Karpas-422 (cell line): Measurements from ENCODE around the gene SF3A1. TPM values are rescaled to one million over a fixed set of nuclear protein-coding genes. Genes with fewer than 3 reads are reported as not detected.

ENCODE experiments used
- DNase-seq: peaks from one replicate; pipeline ENCODE4 v3.0.0-alpha.2; 2015
- H2AFZ ChIP-seq: fragments of 200-600 bp; sonication (generic); 2 replicates; pipeline ENCODE4 v1.6.1; 2014; ENCODE audit warnings: antibody characterized with exemption, low read length, mixed read lengths
- H3K27ac ChIP-seq: fragments of 200-600 bp; sonication (generic); 2 replicates; pipeline ENCODE4 v1.5.1; 2014; ENCODE audit warnings: mild to moderate bottlenecking, low read length, moderate library complexity
- H3K27me3 ChIP-seq: fragments of 200-600 bp; sonication (generic); 2 replicates; pipeline ENCODE4 v1.6.1; 2014; ENCODE audit warnings: low read length, mixed read lengths
- H3K36me3 ChIP-seq: fragments of 200-600 bp; sonication (generic); 2 replicates; pipeline ENCODE4 v1.6.1; 2014; ENCODE audit warnings: low read length, mixed read lengths; ENCODE audit not compliant: insufficient read depth
- H3K4me1 ChIP-seq: fragments of 200-600 bp; sonication (generic); 2 replicates; pipeline ENCODE4 v1.6.1; 2014; ENCODE audit warnings: mild to moderate bottlenecking, low read length, mixed read lengths
- H3K4me2 ChIP-seq: fragments of 200-600 bp; sonication (generic); 2 replicates; pipeline ENCODE4 v1.6.1; 2014; ENCODE audit warnings: low read length, low read depth, mild to moderate bottlenecking; ENCODE audit not compliant: poor library complexity, severe bottlenecking
- H3K4me3 ChIP-seq: fragments of 200-600 bp; sonication (generic); 2 replicates; pipeline ENCODE4 v1.5.1; 2014; ENCODE audit warnings: mild to moderate bottlenecking, antibody characterized with exemption, low read length, mixed read lengths
- H3K79me2 ChIP-seq: fragments of 200-600 bp; sonication (generic); 2 replicates; pipeline ENCODE4 v1.6.1; 2014; ENCODE audit warnings: mild to moderate bottlenecking, low read length, mixed read lengths
- H3K9ac ChIP-seq: fragments of 200-600 bp; sonication (generic); 2 replicates; pipeline ENCODE4 v1.6.0; 2014; ENCODE audit warnings: low read length
- H3K9me2 ChIP-seq: fragments of 200-600 bp; sonication (generic), shearing (Covaris generic); replicated peaks from 2 replicates; pipeline ENCODE4 v1.6.0; 2014; ENCODE audit warnings: mild to moderate bottlenecking, low read length, moderate library complexity; ENCODE audit not compliant: insufficient read depth
- H3K9me3 ChIP-seq: fragments of 300-700, 200-600 bp; sonication (generic); 2 replicates; pipeline ENCODE4 v1.6.1; 2014; ENCODE audit warnings: low read length, mixed read lengths
- H4K20me1 ChIP-seq: fragments of 200-600 bp; sonication (generic); 2 replicates; pipeline ENCODE4 v1.6.1; 2014; ENCODE audit warnings: mild to moderate bottlenecking, antibody characterized with exemption, low read length, low read depth; ENCODE audit not compliant: insufficient read depth
- total RNA-seq: library from RNA; depleted of rRNA; stranded (reverse); fragments of >200 nt; shearing (Covaris generic); gene quantifications from 2 replicates; pipeline ENCODE4 v1.2.3, GENCODE V29; 2014; ENCODE audit warnings: low replicate concordance

SF3A1 gene
- total RNA-seq, 1 experiment from 2014 or later = 111 TPM

DNA sequence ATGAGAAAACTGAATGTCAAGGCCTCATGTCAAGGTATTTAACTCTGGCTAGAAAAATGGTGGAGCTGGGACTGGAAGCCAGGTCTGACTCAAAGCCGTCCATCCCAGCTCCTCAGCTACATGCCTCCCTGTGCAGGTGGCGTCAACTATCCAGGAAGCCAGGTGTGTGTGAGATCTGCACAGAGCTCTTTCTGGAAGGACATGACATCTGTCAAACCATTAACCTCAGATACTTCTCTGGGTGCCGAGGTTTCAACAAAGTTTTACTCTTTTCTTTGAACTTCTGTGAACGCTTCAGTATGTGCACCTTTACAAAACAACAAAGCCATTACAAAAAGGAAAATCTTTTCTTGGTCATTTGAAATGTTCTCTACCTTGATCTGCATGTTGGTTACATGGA, 60.4 kb downstream of the SF3A1 start:
- no peak for DNase-seq
- H3K27me3 ChIP-seq = no peaks in the 10 kb centered on the region
- no peaks in the 10 kb centered on the region for H3K79me2 ChIP-seq
- no peak overlapping the region for H3K9ac ChIP-seq
- no peaks in the 10 kb centered on the region for H4K20me1 ChIP-seq
- no peak overlapping the region for H2AFZ ChIP-seq
- H3K4me3 ChIP-seq = no peak overlapping the region
- no peak overlapping the region for H3K4me2 ChIP-seq
- H3K36me3 ChIP-seq = no peaks in the 10 kb centered on the region
- H3K27ac ChIP-seq = no peak overlapping the region
- peaks cover 16% of the 10 kb centered on the region for H3K4me1 ChIP-seq
- H3K9me2 ChIP-seq = no peaks in the 10 kb centered on the region
- no peaks in the 10 kb centered on the region for H3K9me3 ChIP-seq

DNA sequence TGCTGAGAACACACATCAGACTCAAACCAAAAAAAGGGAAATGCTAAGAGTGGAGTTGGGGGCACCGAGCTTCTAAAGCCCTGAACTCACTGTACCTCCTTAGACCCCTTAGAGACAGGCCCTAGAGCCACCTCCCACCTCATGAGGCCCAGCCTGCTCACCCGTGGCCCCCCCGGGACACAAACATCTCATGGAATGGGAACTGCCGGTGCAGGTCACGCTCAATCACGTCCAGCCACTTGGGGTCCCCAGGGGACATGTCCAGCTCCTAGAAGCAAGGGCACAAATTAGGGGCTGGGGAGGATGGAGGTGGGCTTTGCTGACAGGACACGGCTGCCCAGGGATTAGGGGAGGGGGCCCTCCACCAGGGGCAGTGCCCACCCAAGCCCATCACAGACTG, 61.1 kb downstream of the SF3A1 start:
- Histone ChIP-seq H3K79me2 (no peaks in the 10 kb centered on the region), H3K27ac (no peak overlapping the region), H3K27me3 (no peaks in the 10 kb centered on the region), H3K9ac (no peak overlapping the region), H3K9me3 (no peaks in the 10 kb centered on the region), H4K20me1 (no peaks in the 10 kb centered on the region), H2AFZ (no peak overlapping the region), H3K36me3 (no peaks in the 10 kb centered on the region), H3K4me1 (peaks cover 24% of the 10 kb centered on the region), H3K4me2 (no peak overlapping the region), H3K9me2 (no peaks in the 10 kb centered on the region), H3K4me3 (no peak overlapping the region)
- DNase-seq = no peak

DNA sequence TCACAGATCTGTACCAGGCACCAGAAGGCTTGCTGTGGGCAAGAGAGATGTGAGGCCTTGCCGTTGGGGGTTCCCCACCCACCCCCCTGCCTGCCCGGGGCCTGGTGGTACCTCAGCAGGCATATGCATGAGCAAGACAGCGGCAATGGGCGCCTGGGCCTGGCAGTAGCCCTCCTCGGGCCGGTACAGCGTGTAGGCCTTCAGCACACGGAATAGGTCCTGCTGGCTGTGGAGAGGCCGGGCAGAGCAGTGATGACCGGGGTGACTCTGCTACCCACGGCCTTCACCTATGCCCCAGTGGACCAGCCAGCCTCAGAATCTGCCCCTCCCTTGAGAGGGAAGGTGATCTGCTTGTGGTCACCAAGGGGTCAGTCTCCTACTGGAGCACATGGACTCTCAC, 61.9 kb downstream of the SF3A1 start:
- Histone ChIP-seq H4K20me1 (no peaks in the 10 kb centered on the region), H3K9ac (no peak overlapping the region), H3K36me3 (no peaks in the 10 kb centered on the region), H3K4me2 (no peak overlapping the region), H3K27me3 (no peaks in the 10 kb centered on the region), H2AFZ (no peak overlapping the region), H3K79me2 (no peaks in the 10 kb centered on the region), H3K9me2 (no peaks in the 10 kb centered on the region), H3K9me3 (no peaks in the 10 kb centered on the region), H3K27ac (no peak overlapping the region), H3K4me1 (peaks cover 31% of the 10 kb centered on the region), H3K4me3 (no peak overlapping the region)
- DNase-seq = no peak

DNA sequence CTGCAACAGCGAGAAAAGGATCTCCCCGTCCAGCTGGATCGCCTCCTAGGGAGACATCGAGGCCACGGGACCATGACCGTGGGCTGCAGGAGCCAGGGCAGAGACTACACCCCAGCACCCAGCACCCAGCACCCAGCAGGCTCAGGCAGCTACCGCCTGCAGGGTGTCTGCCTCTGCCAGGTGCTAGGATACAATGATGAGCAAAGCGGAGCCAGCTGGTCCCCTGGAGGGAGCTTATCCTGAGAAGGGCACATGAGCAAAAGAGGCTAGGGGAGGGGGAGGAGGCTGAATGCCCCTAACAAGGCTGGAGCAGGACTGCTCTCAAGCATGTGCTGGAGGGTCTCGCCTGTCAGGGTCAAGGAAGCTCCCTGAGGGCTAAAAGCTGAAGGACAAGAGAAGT, 62.6 kb downstream of the SF3A1 start:
- Histone ChIP-seq H3K9me3 (no peaks in the 10 kb centered on the region), H2AFZ (no peak overlapping the region), H3K27me3 (no peaks in the 10 kb centered on the region), H3K79me2 (no peaks in the 10 kb centered on the region), H3K4me2 (no peak overlapping the region), H3K9ac (no peak overlapping the region), H3K4me3 (no peak overlapping the region), H3K27ac (no peak overlapping the region), H3K36me3 (no peaks in the 10 kb centered on the region), H3K9me2 (no peaks in the 10 kb centered on the region), H3K4me1 (peaks cover 34% of the 10 kb centered on the region), H4K20me1 (no peaks in the 10 kb centered on the region)
- no peak for DNase-seq

- Histone ChIP-seq H3K9ac (no peak overlapping the region), H3K27me3 (no peaks in the 10 kb centered on the region), H3K36me3 (no peaks in the 10 kb centered on the region), H4K20me1 (no peaks in the 10 kb centered on the region), H3K9me2 (no peaks in the 10 kb centered on the region), H3K9me3 (no peaks in the 10 kb centered on the region), H3K4me1 (peaks cover 43% of the 10 kb centered on the region), H3K4me3 (no peak overlapping the region), H3K4me2 (no peak overlapping the region), H3K79me2 (no peaks in the 10 kb centered on the region), H2AFZ (no peak overlapping the region), H3K27ac (no peak overlapping the region)
- DNase-seq = no peak
Measured at GRCh38 chr22:30293026-30293425, 63.7 kb downstream of the SF3A1 start.

DNA sequence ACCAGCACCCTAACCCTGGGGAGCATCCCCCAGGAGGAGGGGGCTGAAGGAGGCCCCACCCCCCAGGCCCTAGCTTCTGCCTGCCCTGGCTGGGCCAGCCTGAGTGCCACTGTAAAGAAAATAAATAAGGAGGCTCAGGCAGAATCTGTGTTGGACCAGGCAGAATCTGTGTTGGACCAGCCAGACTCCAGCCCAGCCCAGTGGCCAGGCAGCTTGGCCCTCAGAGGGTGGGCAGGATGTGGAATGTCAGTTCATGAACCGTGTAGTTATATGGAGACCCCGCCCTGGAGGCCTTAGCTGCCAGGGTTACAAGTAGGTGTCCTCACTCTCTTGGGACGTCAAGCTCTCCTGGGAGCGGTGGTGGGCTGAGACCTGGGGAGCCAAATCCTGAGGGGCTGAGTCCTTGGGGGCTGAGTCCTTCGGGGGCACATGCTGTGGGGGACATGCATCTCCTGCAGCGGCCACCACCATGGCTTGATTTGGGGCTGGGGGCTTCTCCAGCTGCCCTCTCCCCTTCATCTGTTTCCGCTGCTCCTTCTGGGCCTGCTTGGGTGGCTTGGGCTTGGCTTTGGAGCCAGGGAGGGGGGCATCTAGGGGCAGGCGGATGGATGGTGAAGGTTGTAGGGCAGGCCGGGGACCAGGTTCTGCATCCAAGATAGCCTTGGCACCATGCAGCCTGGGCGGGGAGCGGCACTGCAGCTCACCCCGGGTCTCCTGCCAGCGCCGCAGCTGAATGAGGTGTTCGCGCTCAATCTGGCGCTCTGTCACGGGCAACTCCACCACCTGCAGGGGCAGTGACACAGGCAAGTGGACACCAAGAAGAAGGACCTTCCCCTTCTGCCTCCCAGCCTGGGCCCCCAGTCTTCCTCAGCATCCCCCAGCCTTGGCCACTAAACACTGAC, 64.4 kb downstream of the SF3A1 start:
- Histone ChIP-seq H4K20me1 (peaks cover 3% of the 10 kb centered on the region; the same call in 1 of the 2 replicates), H3K79me2 (no peaks in the 10 kb centered on the region), H3K36me3 (no peaks in the 10 kb centered on the region), H3K4me3 (no peak overlapping the region), H3K27me3 (no peaks in the 10 kb centered on the region), H3K4me1 (peaks cover 45% of the 10 kb centered on the region), H3K27ac (peak overlapping the region; percentile 92), H3K9me3 (no peaks in the 10 kb centered on the region), H2AFZ (no peak overlapping the region), H3K9me2 (no peaks in the 10 kb centered on the region), H3K9ac (0 out of 2 replicates have a peak overlapping the region, but pooled peaks have one; percentile 18), H3K4me2 (no peak overlapping the region)
- no peak for DNase-seq

DNA sequence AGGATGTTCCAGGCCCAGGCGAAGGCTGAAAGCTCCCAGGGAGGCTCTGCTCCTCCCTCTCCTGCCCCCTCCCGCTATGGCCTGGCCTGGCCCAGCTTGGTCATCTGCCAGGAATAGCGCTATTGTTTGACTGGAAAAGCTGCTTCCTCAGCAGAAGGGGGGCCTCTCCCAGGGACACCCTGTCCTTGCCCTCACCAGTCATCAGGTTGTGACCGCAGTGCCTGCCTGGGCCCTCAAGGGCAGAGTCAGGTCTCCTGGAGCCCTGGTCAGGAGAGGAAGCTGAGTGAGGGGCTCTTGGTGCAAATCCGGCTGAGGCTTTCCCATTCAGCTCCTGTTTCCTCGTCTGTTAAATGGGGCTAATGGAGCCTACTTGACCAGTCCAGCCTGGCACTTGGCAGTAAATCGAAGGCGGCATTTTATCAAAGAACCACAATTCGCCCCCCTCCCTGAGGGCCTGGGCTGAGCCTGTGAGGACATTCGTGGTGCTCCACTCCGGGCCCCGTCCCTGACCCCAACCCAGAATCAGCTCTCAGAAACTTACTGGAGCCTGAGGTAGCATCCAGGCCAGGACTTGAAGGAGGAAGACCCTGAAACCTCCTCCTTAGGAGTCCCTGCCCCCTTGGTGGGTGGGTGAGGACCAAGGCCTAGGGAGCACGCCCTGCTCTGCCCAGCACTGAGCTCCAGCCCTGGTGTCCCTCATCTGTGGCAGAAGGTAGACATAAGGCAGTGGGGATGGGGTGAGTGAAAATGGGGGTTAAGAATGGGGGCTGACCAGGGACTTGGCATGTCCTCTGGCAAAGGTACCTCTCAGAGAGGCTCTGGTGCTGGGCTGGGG, 65.4 kb downstream of the SF3A1 start:
- Histone ChIP-seq H3K9me3 (no peaks in the 10 kb centered on the region), H3K36me3 (no peaks in the 10 kb centered on the region), H3K27ac (peak overlapping the region; percentile 92), H3K9me2 (no peaks in the 10 kb centered on the region), H3K4me2 (peak overlapping the region; percentile 88), H3K9ac (peak overlapping the region; percentile 65), H2AFZ (no peak overlapping the region), H3K27me3 (no peaks in the 10 kb centered on the region), H4K20me1 (peaks cover 4% of the 10 kb centered on the region; the same call in 1 of the 2 replicates), H3K4me3 (no peak overlapping the region), H3K4me1 (peaks cover 45% of the 10 kb centered on the region), H3K79me2 (no peaks in the 10 kb centered on the region)
- DNase-seq = no peak
